ENCODE results near the gene ITGB4. TPM values are rescaled to one million over a fixed set of nuclear protein-coding genes. Genes with fewer than 3 reads are reported as not detected.

Gene ITGB4
- total RNA-seq, 1 donor = 0.10 TPM

DNA sequence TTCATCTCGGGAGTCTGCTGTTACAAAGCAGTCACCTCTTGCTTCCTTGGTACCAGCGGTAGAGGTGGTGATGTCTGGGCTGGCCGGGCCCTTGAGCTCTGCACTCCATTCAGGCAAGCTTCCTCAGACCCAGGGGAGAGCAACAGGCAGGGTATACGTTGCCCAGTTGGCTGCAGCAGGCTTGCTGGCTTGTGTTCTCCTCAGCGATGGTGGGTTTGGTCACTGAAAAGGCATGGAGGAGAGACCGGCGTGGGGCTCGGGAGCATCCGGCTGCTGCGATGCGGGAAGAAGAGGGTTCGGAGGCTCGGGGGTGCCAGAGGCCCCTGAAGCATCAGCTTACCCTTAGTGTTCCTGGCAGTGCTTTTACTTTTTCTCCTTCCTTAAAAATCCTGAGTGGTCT is 28.3 kb upstream of the ITGB4 start:
- no peak overlapping the region for H3K4me3 ChIP-seq (ENCODE audit: low read length)
- no peaks in the 10 kb centered on the region for H3K9me3 ChIP-seq (ENCODE audit: low read depth, low read length)
- no peaks in the 10 kb centered on the region for H3K27me3 ChIP-seq (ENCODE audit: insufficient read depth, low read length)
- H3K4me1 ChIP-seq (ENCODE audit: insufficient read depth, low read length) = peaks cover 36% of the 10 kb centered on the region

DNA sequence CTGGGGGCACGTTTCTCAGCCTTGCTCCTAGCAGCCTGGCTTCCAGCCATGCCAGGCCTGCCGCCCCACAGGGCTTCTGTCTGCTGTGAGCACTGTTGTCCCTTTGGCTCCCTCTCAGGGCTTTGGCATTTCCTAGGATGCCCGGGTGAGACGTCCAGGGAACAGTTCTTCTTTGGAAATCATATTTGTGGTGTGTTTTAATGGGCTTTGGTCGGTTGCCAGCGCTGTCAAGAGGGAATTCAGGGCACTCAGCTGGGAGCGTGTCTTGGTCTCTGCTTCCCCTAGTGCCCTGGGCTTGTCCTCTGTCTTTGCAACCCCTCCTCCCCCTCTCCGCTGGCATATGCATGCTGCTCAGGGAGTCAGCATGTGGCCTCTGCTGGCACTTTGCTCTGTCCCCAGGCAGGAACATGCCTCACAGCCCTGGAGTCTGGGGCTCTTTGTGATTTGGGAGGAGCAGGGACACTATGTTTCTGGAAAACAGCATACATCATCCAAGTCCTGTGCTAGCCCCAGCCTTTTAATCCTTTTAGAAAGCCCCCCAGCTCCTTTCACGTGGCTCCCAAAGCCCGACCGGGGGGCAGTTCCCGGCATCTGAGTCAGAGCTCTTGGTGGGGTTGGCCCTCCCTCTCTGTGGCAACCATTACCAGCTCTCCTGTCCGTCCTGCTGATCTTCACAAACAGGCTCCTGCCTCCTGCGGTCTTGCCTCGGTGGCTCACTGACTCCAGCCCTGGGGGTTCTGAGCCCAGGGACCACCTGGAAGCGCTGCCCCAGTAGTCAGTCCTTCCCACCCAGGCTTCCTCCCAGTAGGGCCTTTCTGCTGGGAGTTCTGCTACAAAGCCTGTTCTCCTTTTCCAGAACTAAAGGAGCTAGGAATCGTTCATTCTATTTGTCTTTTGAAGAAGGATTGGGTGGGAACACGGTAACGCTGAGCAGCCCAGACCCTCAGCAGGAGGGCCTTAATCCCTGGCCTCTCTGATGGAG is 27.5 kb upstream of the ITGB4 start:
- H3K27me3 ChIP-seq (ENCODE audit: insufficient read depth, low read length) = no peaks in the 10 kb centered on the region
- H3K4me1 ChIP-seq (ENCODE audit: insufficient read depth, low read length) = peaks cover 28% of the 10 kb centered on the region
- H3K9me3 ChIP-seq (ENCODE audit: low read depth, low read length) = no peaks in the 10 kb centered on the region
- H3K4me3 ChIP-seq (ENCODE audit: low read length) = no peak overlapping the region

DNA sequence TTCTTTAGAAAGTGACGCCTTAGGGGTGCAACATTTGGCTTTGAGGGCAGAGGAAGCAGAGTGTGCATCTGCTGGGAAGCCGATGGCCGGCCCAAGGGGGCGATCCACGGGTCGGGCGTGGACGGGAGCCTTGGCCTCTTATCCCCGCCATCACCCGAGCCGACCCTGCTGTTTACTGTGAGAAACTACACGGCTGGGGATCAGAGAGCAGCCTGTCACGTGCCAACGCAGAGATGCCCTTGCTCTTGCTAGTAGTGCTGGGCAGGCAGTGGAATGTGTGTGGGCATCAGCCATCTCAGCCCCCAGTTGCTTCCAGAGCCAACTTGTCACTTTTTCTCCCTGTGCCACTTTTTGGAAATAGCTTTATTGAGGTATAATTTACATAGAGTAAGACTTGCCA is 26.7 kb upstream of the ITGB4 start:
- Histone ChIP-seq H3K9me3 (ENCODE audit: low read depth, low read length) (no peaks in the 10 kb centered on the region), H3K4me1 (ENCODE audit: insufficient read depth, low read length) (peaks cover 21% of the 10 kb centered on the region), H3K27me3 (ENCODE audit: insufficient read depth, low read length) (no peaks in the 10 kb centered on the region), H3K4me3 (ENCODE audit: low read length) (no peak overlapping the region)

DNA sequence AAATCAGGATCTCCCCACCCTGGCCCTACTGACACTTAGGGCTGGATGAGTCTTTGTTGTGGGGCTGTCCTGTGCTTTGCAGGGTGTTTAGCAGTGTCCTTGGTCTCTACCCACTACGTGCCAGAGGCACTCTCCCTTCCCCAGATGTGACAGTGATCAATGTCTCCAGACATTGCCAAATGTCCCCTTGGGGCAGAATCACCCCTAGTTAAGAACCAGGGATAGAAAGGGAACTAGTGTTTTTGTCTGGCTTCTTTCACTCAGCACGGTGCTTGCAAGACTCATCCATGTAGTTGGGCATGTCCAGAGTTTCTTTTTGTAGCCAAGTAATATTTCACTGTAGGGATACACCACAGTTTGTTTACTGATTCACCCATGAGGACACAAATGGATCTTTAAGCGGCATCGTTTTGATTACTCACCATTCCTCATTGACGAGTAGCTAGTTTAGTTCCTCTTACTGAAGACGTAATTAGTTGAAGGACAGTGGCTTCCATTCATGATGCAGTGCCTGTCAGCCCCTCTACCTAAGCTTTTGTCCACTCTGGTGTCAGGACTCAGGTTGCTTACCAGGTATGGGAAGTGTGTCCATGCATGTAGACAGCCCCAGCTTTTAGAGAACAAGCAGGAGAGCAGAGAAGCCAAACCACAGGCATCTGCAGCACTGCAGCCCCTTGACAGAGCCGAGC is 26.0 kb upstream of the ITGB4 start:
- H3K9me3 ChIP-seq (ENCODE audit: low read depth, low read length) = no peaks in the 10 kb centered on the region
- no peak overlapping the region for H3K4me3 ChIP-seq (ENCODE audit: low read length)
- no peaks in the 10 kb centered on the region for H3K27me3 ChIP-seq (ENCODE audit: insufficient read depth, low read length)
- H3K4me1 ChIP-seq (ENCODE audit: insufficient read depth, low read length) = peaks cover 13% of the 10 kb centered on the region

DNA sequence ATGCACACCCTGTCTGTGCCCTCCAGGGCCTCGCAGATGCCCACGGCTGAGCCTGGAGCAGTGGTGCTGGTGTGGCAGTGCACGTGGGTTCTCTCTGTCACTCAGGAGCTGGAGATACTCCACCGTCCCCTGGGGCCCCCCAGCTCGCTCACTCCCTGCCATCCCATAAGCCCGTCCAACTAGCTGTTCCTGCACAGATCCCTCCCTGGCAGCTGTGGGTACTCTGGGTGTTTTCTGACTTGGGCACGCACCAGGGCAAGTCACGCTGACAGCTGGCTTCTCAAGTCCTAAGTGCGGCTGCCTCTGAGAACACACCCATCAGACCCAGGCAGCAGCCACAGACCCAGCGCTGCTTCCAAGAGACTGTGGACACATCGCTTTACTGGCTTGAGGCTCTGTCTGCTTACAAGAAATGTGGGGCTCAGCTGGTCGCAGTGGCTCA is 25.4 kb upstream of the ITGB4 start:
- H3K9me3 ChIP-seq (ENCODE audit: low read depth, low read length) = no peaks in the 10 kb centered on the region
- H3K4me1 ChIP-seq (ENCODE audit: insufficient read depth, low read length) = peaks cover 8% of the 10 kb centered on the region
- no peak overlapping the region for H3K4me3 ChIP-seq (ENCODE audit: low read length)
- H3K27me3 ChIP-seq (ENCODE audit: insufficient read depth, low read length) = no peaks in the 10 kb centered on the region

DNA sequence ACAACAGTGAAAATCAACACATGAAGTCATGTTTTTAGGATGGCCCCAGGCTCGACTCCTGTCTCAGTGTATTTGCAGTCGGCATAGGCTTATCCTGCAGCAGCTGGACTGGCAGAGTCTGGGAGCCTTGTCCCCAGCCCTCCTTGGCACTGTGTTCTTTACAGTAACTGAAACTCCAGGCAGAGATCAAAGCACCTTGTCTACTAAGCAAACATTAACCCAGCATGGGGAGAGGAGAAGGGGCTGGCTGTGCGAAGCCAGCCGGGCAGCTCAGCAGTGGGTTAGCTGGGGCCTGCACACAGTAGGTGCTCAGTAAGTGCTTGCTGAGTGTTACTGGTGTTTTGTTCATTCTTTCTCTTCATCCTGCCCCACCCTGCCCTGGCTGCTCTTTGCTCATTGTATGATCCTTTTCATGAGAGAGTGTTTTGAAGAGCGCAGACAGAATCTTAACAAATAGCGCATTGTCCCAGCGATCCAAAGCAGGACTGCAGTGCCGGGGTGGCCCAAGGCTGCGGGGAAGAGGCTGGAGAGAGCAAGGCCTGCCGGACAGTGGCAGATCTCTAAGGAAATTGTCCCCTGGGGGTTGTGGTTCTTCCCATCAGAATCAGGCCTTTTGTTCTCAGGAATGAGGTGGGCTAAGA is 23.5 kb upstream of the ITGB4 start:
- H3K9me3 ChIP-seq (ENCODE audit: low read depth, low read length) = no peaks in the 10 kb centered on the region
- H3K27me3 ChIP-seq (ENCODE audit: insufficient read depth, low read length) = no peaks in the 10 kb centered on the region
- no peaks in the 10 kb centered on the region for H3K4me1 ChIP-seq (ENCODE audit: insufficient read depth, low read length)

DNA sequence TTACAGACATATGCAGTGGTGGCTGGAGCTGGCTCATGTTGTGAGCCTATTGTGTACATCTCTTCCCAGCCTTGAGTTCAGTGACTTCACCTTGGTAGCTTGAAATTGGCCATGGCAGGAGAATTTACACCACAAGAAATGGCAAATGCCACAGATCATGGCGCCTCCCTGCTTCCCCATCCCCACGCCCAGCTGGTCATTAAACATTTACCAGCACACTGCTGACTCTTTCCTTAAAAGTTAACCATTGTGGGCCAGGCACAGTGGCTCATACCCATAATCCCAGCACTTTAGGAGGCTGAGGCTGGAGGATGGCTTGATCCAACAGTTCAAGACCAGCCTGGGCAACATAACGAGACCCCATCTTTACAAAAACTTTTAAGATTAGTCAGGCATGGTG is 22.6 kb upstream of the ITGB4 start:
- Histone ChIP-seq H3K4me1 (ENCODE audit: insufficient read depth, low read length) (no peaks in the 10 kb centered on the region), H3K9me3 (ENCODE audit: low read depth, low read length) (no peaks in the 10 kb centered on the region), H3K27me3 (ENCODE audit: insufficient read depth, low read length) (no peaks in the 10 kb centered on the region), H3K4me3 (ENCODE audit: low read length) (no peak overlapping the region)

More for the DNA sequence above, 23.5 kb upstream of the ITGB4 start:
- H3K4me3 ChIP-seq (ENCODE audit: low read length) = no peak overlapping the region

DNA sequence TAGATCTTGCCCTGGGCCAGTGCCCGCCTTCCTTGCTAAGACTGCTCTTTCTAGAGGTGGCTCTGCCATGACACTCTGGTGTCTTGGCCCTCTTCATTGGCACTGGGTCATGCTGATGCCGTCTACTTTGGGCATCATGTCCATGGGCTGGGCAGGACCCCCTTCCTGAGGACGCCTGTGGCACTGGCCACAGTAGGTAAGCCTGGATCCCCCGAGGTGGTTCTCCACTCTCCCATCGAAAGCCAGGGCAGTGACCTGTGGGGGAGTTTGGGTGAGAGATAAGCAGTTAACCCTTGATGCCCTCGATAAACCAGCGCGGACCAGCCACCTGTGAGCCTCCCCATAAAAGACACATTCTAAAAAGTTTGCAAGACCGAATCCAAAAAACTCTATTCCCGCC is 20.0 kb upstream of the ITGB4 start:
- H3K9me3 ChIP-seq (ENCODE audit: low read depth, low read length) = no peaks in the 10 kb centered on the region
- H3K4me3 ChIP-seq (ENCODE audit: low read length) = no peak overlapping the region
- H3K4me1 ChIP-seq (ENCODE audit: insufficient read depth, low read length) = no peaks in the 10 kb centered on the region
- H3K27me3 ChIP-seq (ENCODE audit: insufficient read depth, low read length) = no peaks in the 10 kb centered on the region

DNA sequence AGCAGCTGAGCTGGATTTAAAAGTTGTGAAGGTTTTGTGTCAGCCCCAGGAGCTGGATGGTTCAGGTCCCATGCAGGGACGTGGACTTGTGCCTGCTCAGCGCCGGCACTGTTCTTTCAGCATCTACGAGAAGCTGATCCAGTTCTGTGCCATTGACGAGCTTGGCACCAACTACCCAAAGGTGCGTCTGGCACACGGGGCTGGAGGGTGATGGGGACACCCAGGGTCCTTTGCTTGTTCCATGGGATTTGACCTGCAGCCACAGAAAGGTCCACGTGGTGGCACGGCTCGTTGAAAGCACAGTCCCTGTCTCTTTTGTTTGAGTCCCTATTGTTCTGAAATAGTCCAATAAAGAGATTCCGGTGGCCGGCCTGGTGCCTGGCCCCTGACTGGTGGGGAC is 18.1 kb upstream of the ITGB4 start:
- Histone ChIP-seq H3K27me3 (ENCODE audit: insufficient read depth, low read length) (no peaks in the 10 kb centered on the region), H3K4me3 (ENCODE audit: low read length) (no peak overlapping the region), H3K4me1 (ENCODE audit: insufficient read depth, low read length) (no peaks in the 10 kb centered on the region), H3K9me3 (ENCODE audit: low read depth, low read length) (no peaks in the 10 kb centered on the region)

DNA sequence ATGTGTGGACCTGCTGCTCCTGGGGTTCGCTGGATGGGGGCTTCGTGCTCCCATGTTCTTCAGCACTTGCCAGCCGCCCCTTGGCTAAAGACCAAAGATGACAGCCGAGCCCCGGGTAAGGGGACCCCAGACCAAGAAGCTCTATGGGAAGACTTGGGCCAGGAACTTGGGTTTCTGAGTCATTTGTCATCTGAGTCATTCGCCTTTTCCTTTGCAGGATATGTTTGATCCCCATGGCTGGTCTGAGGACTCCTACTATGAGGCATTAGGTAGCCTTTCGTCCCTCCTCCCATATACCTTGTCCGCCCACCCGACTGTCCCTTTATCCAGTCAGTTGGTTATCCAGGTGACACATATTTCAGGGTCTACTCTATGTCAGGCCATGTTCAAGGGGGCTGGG is 17.7 kb upstream of the ITGB4 start:
- Histone ChIP-seq H3K9me3 (ENCODE audit: low read depth, low read length) (no peaks in the 10 kb centered on the region), H3K4me1 (ENCODE audit: insufficient read depth, low read length) (no peaks in the 10 kb centered on the region), H3K4me3 (ENCODE audit: low read length) (no peak overlapping the region), H3K27me3 (ENCODE audit: insufficient read depth, low read length) (no peaks in the 10 kb centered on the region)

DNA sequence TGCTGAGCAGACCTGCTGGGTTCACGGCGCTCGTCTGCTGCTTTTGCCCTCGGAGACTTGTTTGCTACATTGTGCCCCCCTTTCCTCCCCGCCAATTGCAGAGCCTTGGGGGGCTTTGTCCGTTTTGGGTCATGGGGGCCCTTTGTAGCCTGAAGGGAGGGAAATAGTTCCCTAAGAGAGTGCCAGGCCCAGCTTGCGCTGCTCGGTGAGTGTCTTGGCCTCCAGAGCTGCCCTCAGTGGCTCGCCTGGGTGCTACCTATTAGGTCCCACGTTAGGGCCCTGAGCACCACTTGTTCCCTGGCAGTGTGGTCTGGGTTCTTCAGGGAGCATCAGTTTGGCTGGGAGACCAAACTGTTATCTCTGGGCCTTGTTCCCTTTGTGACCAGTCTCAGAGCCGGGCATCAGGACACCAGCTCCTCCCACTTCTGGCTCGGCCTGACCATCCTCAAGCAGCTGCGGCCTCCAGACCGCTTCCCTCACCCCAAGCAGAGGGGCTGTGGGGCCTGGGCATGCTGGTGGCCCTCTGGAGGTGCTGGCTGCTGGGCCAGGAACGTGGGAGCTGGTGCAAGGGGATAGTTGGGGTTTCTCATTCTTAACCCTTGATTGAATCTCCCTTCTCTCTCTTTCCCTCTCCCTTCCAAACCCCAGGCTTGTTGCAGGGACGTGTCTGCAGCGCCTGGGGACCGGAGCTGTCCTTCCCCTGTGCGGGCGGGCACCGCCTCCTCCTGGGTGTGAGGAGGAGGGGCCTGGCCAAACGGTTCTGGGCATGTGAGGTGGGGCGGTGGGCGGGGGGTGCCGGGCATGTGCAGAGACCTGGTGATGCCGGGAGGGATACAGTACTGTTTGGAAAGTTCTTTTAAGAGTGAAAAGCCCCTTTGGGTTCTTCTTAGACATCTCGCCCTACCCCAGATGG is 16.0 kb upstream of the ITGB4 start:
- H3K4me1 ChIP-seq (ENCODE audit: insufficient read depth, low read length) = no peaks in the 10 kb centered on the region
- no peaks in the 10 kb centered on the region for H3K27me3 ChIP-seq (ENCODE audit: insufficient read depth, low read length)
- H3K9me3 ChIP-seq (ENCODE audit: low read depth, low read length) = no peaks in the 10 kb centered on the region
- H3K4me3 ChIP-seq (ENCODE audit: low read length) = no peak overlapping the region

DNA sequence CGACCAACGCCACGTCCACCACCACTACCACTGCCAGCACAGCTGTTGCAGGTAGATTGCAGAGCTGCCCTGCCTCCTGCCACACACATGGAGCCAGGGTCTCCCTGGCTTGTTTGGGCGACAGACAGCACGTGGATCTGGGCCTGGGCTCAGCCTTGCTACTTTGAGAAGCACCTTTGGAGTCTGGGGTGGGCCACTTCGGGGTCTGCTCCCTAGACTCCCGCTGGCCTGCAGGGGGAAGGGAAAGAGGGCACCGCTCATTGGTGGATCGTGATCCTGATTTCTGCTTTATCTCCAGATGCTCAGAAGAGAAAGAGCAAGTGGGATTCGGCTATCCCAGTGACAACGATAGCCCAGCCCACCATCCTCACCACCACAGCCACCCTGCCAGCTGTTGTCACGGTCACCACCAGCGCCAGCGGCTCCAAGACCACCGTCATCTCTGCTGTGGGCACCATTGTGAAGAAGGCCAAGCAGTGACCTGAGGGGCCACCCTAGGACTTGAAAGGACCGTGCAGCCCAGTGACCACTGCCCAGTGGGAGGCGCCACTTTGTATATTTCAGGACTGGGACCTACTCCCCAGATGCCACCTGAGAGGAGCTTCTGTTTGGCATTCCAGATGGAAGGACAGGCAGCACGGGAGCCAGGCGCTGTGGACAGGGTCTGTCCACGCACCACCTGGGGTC is 15.1 kb upstream of the ITGB4 start:
- Histone ChIP-seq H3K4me1 (ENCODE audit: insufficient read depth, low read length) (no peaks in the 10 kb centered on the region), H3K9me3 (ENCODE audit: low read depth, low read length) (no peaks in the 10 kb centered on the region), H3K27me3 (ENCODE audit: insufficient read depth, low read length) (no peaks in the 10 kb centered on the region), H3K4me3 (ENCODE audit: low read length) (no peak overlapping the region)

DNA sequence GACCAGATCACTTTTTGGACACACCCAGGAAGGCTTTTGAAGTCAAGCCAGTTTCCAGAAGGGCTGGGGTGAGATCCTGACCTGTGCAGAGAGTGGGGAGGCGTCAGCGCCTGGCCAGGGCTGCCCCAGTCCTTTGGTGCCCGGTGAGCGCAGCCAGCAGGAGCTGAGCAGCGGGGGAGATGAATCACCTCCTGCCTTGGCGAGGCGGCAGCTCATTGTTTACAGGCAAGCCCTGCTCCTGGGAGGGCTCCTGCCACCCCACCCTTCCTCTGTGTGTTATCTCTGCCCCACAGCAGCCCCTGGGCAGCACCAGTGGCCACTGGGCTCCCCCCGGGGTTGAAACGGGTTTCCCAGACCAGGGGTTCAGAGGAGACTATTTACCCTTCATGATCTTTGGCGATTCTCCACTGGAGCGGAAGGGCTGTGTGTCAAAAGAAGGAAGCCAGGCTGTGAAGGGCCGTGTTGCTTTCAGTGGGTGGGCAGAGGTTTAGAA is 14.1 kb upstream of the ITGB4 start:
- no peaks in the 10 kb centered on the region for H3K4me1 ChIP-seq (ENCODE audit: insufficient read depth, low read length)
- no peaks in the 10 kb centered on the region for H3K9me3 ChIP-seq (ENCODE audit: low read depth, low read length)
- H3K27me3 ChIP-seq (ENCODE audit: insufficient read depth, low read length) = no peaks in the 10 kb centered on the region
- no peak overlapping the region for H3K4me3 ChIP-seq (ENCODE audit: low read length)

DNA sequence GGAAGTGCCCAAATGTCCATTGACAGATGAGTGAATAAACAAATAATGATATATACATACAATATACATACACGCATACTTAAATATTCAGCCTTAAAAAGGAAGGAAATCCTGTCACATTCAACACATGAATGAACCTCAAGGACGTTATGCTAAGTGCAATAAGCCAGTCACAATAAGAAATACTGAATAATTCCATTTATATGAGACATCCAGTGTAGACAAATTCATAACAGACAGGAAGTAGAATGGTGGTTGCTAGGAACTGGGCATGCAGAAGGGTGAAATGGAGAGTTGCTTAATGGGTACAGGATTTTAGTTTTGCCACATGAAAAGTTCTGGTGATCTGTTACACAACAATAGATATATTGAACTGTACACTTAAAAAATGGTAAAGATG is 8.8 kb upstream of the ITGB4 start:
- Histone ChIP-seq H3K4me1 (ENCODE audit: insufficient read depth, low read length) (no peaks in the 10 kb centered on the region), H3K27me3 (ENCODE audit: insufficient read depth, low read length) (no peaks in the 10 kb centered on the region), H3K4me3 (ENCODE audit: low read length) (no peak overlapping the region), H3K9me3 (ENCODE audit: low read depth, low read length) (no peaks in the 10 kb centered on the region)

All from mononuclear cell (primary cell).